Ishikawa (cell line): ENCODE data around the gene HOGA1.

Experiments
- CEBPB ChIP-seq: IDR thresholded peaks from 2 replicates; pipeline ENCODE4 v1.6.1; 2012
- CREB1 ChIP-seq: IDR thresholded peaks from 2 replicates; pipeline ENCODE4 v1.6.1; 2012; ENCODE audit warnings: low read depth
- EGR1 ChIP-seq: IDR thresholded peaks from 2 replicates; pipeline ENCODE4 v1.6.1; 2012
- EP300 ChIP-seq: IDR thresholded peaks from 2 replicates; pipeline ENCODE4 v1.6.1; 2012; ENCODE audit warnings: borderline replicate concordance
- FOXM1 ChIP-seq: IDR thresholded peaks from 2 replicates; pipeline ENCODE4 v1.6.1; 2012; ENCODE audit warnings: low read depth, borderline replicate concordance
- MAX ChIP-seq: IDR thresholded peaks from 2 replicates; pipeline ENCODE4 v1.6.1; 2012
- NFIC ChIP-seq: IDR thresholded peaks from 2 replicates; pipeline ENCODE4 v1.6.1; 2012
- RAD21 ChIP-seq: IDR thresholded peaks from 2 replicates; pipeline ENCODE4 v1.6.1; 2012; ENCODE audit warnings: low read depth
- REST ChIP-seq: IDR thresholded peaks from 2 replicates; pipeline ENCODE4 v1.6.1; 2012; ENCODE audit warnings: low read depth, mild to moderate bottlenecking
- TAF1 ChIP-seq: IDR thresholded peaks from 2 replicates; pipeline ENCODE4 v1.6.1; 2012; ENCODE audit warnings: low read depth, mild to moderate bottlenecking
- TCF12 ChIP-seq: IDR thresholded peaks from 2 replicates; pipeline ENCODE4 v1.6.1; 2012; ENCODE audit warnings: low read depth
- TEAD4 ChIP-seq: IDR thresholded peaks from 2 replicates; pipeline ENCODE4 v1.6.1; 2012
- YY1 ChIP-seq: IDR thresholded peaks from 2 replicates; pipeline ENCODE4 v1.6.1; 2012; ENCODE audit warnings: low read depth
- TF ChIP-seq, protein P1 (sequence below): IDR thresholded peaks from 2 replicates; pipeline ENCODE4 v1.6.1; 2012

- TF ChIP-seq TEAD4 (no peak), MAX (no peak), NFIC (no peak), YY1 (no peak), EP300 (no peak), CEBPB (no peak), CREB1 (no peak), RAD21 (no peak), TAF1 (no peak), REST (no peak), TCF12 (no peak), EGR1 (no peak), FOXM1 (no peak)
- TF ChIP-seq, protein P1, sequence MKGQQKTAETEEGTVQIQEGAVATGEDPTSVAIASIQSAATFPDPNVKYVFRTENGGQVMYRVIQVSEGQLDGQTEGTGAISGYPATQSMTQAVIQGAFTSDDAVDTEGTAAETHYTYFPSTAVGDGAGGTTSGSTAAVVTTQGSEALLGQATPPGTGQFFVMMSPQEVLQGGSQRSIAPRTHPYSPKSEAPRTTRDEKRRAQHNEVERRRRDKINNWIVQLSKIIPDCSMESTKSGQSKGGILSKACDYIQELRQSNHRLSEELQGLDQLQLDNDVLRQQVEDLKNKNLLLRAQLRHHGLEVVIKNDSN: no peak
Observed at GRCh38 chr10:97566336-97566996, 17.7 kb upstream of the HOGA1 start.
